Trophoblast cell (in vitro differentiated cells and primary cell): Measurements from ENCODE around the gene FNDC1.
"Not testable (repeated sequence)": the region's sequence is repeated elsewhere in the genome, so short reads cannot be mapped to it uniquely, and the experiment has no call there.

Source experiments
- DNase-seq, 2 donors: peaks; one replicate each; pipeline ENCODE4 v3.0.0-alpha.2; 2016
- H2AFZ ChIP-seq: 2 replicates; pipeline ENCODE4 v1.6.1; 2013; ENCODE audit warnings: low read length, moderate library complexity, mild to moderate bottlenecking; ENCODE audit not compliant: insufficient read depth, poor library complexity
- H2AK5ac ChIP-seq: 2 replicates; pipeline ENCODE4 v1.6.1; 2013; ENCODE audit warnings: mild to moderate bottlenecking, low read length
- H2BK120ac ChIP-seq: 2 replicates; pipeline ENCODE4 v1.6.1; 2013; ENCODE audit warnings: low read length, mild to moderate bottlenecking, moderate library complexity; ENCODE audit not compliant: insufficient read depth, poor library complexity
- H2BK12ac ChIP-seq: 2 replicates; pipeline ENCODE4 v1.6.1; 2013; ENCODE audit warnings: mild to moderate bottlenecking, low read length, moderate library complexity
- H2BK5ac ChIP-seq: 2 replicates; pipeline ENCODE4 v1.6.1; 2013; ENCODE audit warnings: low read length, low read depth, moderate library complexity, mild to moderate bottlenecking; ENCODE audit not compliant: poor library complexity
- H3K14ac ChIP-seq: 2 replicates; pipeline ENCODE4 v1.6.1; 2013; ENCODE audit warnings: mild to moderate bottlenecking, low read length
- H3K18ac ChIP-seq: 2 replicates; pipeline ENCODE4 v1.6.1; 2013; ENCODE audit warnings: mild to moderate bottlenecking, low read length
- H3K23ac ChIP-seq: 2 replicates; pipeline ENCODE4 v1.6.1; 2013; ENCODE audit warnings: low read length
- H3K27ac ChIP-seq: 2 replicates; pipeline ENCODE4 v1.5.1; 2013; ENCODE audit warnings: low read depth, mild to moderate bottlenecking, inconsistent platforms, low read length, moderate library complexity
- H3K27me3 ChIP-seq: 2 replicates; pipeline ENCODE4 v1.6.1; 2013; ENCODE audit warnings: inconsistent platforms, mild to moderate bottlenecking, low read length, moderate library complexity; ENCODE audit not compliant: insufficient read depth
- H3K36me3 ChIP-seq, 2 experiments: 1 replicate in 1 of 2; 2 replicates in 1 of 2; pipeline ENCODE4 v1.6.1; 2013; ENCODE audit warnings: low read length in 2 of 2, mild to moderate bottlenecking in 2 of 2, moderate library complexity in 1 of 2; ENCODE audit not compliant: insufficient read depth in 2 of 2, control insufficient read depth in 1 of 2
- H3K4ac ChIP-seq: 2 replicates; pipeline ENCODE4 v1.6.1; 2013; ENCODE audit warnings: low read depth, mild to moderate bottlenecking, low read length, moderate library complexity
- H3K4me1 ChIP-seq, 2 experiments: 1 replicate in 1 of 2; 2 replicates in 1 of 2; pipeline ENCODE4 v1.6.1; 2013; ENCODE audit warnings: low read length in 2 of 2, mild to moderate bottlenecking in 2 of 2, moderate library complexity in 1 of 2; ENCODE audit not compliant: insufficient read depth in 2 of 2, control insufficient read depth in 1 of 2
- H3K4me2 ChIP-seq: 2 replicates; pipeline ENCODE4 v1.6.1; 2013; ENCODE audit warnings: inconsistent platforms, mild to moderate bottlenecking, low read length, moderate library complexity
- H3K4me3 ChIP-seq: 2 replicates; pipeline ENCODE4 v1.5.1; 2013; ENCODE audit warnings: mild to moderate bottlenecking, low read depth, low read length, inconsistent platforms
- H3K79me1 ChIP-seq: one replicate; pipeline ENCODE4 v1.6.1; 2013; ENCODE audit warnings: low read length
- H3K79me2 ChIP-seq: 2 replicates; pipeline ENCODE4 v1.6.1; 2013; ENCODE audit warnings: low read length, mild to moderate bottlenecking; ENCODE audit not compliant: control insufficient read depth, insufficient read depth, poor library complexity
- H3K9ac ChIP-seq: 2 replicates; pipeline ENCODE4 v1.6.1; 2013; ENCODE audit warnings: mild to moderate bottlenecking, low read length
- H3K9me3 ChIP-seq: 2 replicates; pipeline ENCODE4 v1.6.1; 2013; ENCODE audit warnings: low read depth, mild to moderate bottlenecking, control low read depth, inconsistent platforms, low read length; ENCODE audit not compliant: insufficient read depth
- H4K12ac ChIP-seq: 2 replicates; pipeline ENCODE4 v1.6.1; 2013; ENCODE audit warnings: low read depth, mild to moderate bottlenecking, low read length, moderate library complexity
- H4K8ac ChIP-seq: 2 replicates; pipeline ENCODE4 v1.6.1; 2013; ENCODE audit warnings: low read depth, mild to moderate bottlenecking, low read length, moderate library complexity
- H4K91ac ChIP-seq: one replicate; pipeline ENCODE4 v1.6.1; 2013; ENCODE audit warnings: low read depth, mild to moderate bottlenecking, low read length, moderate library complexity
- WGBS: extraction: QIAGEN DNeasy Blood & Tissue Kit; methylation state at CpG from one replicate; pipeline ENCODE4 v1.1.7; 2013; ENCODE audit warnings: missing lambda C conversion rate; ENCODE audit not compliant: insufficient read length, insufficient coverage; ENCODE audit errors: extremely low coverage; 5-methylcytosine and 5-hydroxymethylcytosine counted together

Gene FNDC1

DNA sequence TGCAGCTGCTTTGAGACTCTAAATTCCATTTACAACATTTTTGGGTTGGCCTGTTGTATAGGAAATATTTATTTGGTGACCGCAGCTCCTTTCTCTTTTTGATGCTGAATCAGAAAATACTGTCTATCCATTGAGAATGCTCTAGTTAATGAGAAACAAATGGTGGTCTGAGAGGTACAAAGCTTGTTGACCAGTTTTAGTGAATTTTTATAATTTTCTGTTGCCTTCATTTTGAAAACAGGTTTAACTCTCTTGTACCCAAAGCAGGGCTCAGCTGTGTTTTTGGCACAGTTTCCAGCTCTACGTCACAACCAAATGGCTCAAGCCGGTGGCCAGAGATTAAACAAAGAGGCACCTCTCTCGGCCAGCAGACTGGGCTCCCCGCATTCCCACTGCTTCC, 113.2 kb downstream of the FNDC1 start:
- no peak overlapping the region for H4K91ac ChIP-seq
- no CpG with 5 or more reads among the region's 5 CpGs for WGBS
- no peak overlapping the region for H3K4me3 ChIP-seq
- no peaks in the 10 kb centered on the region for H3K36me3 ChIP-seq
- no peak overlapping the region for H3K27ac ChIP-seq
- H3K9me3 ChIP-seq, result peaks cover 4% of the 10 kb centered on the region
- no peak overlapping the region for H3K4ac ChIP-seq
- no peaks in the 10 kb centered on the region for H3K79me1 ChIP-seq
- no peak overlapping the region for H4K8ac ChIP-seq
- no peak overlapping the region for H2AK5ac ChIP-seq
- H3K27me3 ChIP-seq, result no peaks in the 10 kb centered on the region
- no peak overlapping the region for H2BK12ac ChIP-seq
- H3K18ac ChIP-seq, result no peak overlapping the region
- H3K4me1 ChIP-seq, result peaks cover 0 to 2% of the 10 kb centered on the region in 2 experiments
- no peak overlapping the region for H3K4me2 ChIP-seq
- no peak overlapping the region for H3K23ac ChIP-seq
- no peak overlapping the region for H2BK120ac ChIP-seq
- no peak overlapping the region for H3K9ac ChIP-seq
- DNase-seq, result no peak
- H3K14ac ChIP-seq, result no peak overlapping the region
- no peaks in the 10 kb centered on the region for H3K79me2 ChIP-seq
- no peak overlapping the region for H2BK5ac ChIP-seq
- H4K12ac ChIP-seq, result no peak overlapping the region
- no peak overlapping the region for H2AFZ ChIP-seq

DNA sequence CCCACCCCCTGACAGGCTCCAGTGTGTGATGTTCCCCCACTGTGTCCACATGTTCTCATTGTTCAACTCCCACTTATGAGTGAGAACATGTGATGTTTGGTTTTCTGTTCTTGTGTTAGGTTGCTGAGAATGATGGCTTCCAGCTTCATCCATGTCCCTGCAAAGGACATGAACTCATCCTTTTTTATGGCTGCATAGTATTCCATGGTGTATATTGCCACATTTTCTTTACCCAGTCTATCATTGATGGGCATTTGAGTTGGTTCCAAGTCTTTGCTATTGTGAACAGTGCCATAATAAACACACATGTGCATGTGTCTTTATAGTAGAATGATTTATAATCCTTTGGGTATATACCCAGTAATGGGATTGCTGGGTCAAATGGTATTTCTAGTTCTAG, 115.5 kb downstream of the FNDC1 start:
- not testable (repeated sequence) for H3K4me2 ChIP-seq, H4K8ac ChIP-seq, H3K9me3 ChIP-seq, H3K4me1 ChIP-seq, H3K14ac ChIP-seq, H2BK120ac ChIP-seq, H3K18ac ChIP-seq, H4K12ac ChIP-seq, H3K4ac ChIP-seq, H3K79me1 ChIP-seq, H3K27me3 ChIP-seq, H3K4me3 ChIP-seq, H3K23ac ChIP-seq, H3K36me3 ChIP-seq, H2AFZ ChIP-seq, H3K27ac ChIP-seq, DNase-seq, H2BK12ac ChIP-seq, H2AK5ac ChIP-seq, H3K9ac ChIP-seq, H2BK5ac ChIP-seq, H4K91ac ChIP-seq, H3K79me2 ChIP-seq

DNA sequence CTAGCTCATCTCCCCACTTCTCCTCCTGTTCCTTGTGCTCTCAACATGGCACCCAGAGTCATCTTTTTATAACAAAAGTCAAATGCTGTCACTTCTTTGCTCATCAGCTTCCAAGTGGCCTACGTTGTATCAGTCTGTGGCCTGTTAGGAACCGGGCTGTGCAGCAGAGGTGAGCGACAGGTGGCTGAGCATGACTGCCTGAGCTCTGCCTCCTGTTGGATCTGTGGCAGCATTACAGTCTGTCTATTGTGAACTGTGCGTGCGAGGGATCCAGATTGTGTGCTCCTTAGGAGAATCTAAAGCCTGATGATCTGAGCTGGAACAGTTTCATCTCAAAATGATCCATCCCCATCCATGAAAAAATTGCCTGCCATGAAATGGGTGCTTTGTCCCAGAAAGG, 129.6 kb downstream of the FNDC1 start:
- no peaks in the 10 kb centered on the region for H3K36me3 ChIP-seq
- H4K12ac ChIP-seq, result no peak overlapping the region
- no peak overlapping the region for H3K4ac ChIP-seq
- H3K4me1 ChIP-seq, result no peaks in the 10 kb centered on the region
- H3K9me3 ChIP-seq, result peaks cover 2% of the 10 kb centered on the region
- H4K91ac ChIP-seq, result no peak overlapping the region
- WGBS, result no CpG with 5 or more reads among the region's 5 CpGs
- no peak overlapping the region for H2AFZ ChIP-seq
- no peak overlapping the region for H3K18ac ChIP-seq
- no peaks in the 10 kb centered on the region for H3K27me3 ChIP-seq
- no peak overlapping the region for H3K9ac ChIP-seq
- no peak overlapping the region for H2AK5ac ChIP-seq
- H3K79me1 ChIP-seq, result no peaks in the 10 kb centered on the region
- no peak overlapping the region for H3K23ac ChIP-seq
- no peak overlapping the region for H3K14ac ChIP-seq
- no peak overlapping the region for H4K8ac ChIP-seq
- no peak overlapping the region for H2BK120ac ChIP-seq
- H3K79me2 ChIP-seq, result no peaks in the 10 kb centered on the region
- H3K4me3 ChIP-seq, result no peak overlapping the region
- no peak overlapping the region for H2BK12ac ChIP-seq
- no peak overlapping the region for H3K27ac ChIP-seq
- no peak overlapping the region for H2BK5ac ChIP-seq
- no peak for DNase-seq
- no peak overlapping the region for H3K4me2 ChIP-seq

DNA sequence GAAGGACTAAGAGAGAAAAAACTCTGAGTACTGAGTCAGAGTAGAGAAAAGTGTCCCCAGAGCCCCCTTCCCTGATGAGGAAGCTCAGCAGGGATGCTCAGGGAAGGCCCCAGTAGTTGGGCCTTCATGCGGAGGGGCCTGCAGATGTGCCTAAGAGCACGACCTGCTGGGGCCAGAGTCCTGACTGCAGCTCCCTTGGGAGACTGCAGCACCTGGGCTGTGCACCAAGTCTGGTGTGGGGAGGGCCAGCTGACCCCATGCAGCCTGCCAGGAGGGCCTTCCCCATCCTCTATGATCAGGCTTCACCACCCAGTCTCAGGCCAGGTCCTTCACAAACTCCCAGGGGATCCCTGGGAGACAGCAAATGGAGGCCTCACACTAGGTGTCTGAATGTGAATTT, 130.4 kb downstream of the FNDC1 start:
- H3K23ac ChIP-seq, result no peak overlapping the region
- no peaks in the 10 kb centered on the region for H3K27me3 ChIP-seq
- no peak overlapping the region for H3K9ac ChIP-seq
- no peak overlapping the region for H3K4ac ChIP-seq
- no peak overlapping the region for H4K91ac ChIP-seq
- H2AK5ac ChIP-seq, result no peak overlapping the region
- H3K27ac ChIP-seq, result no peak overlapping the region
- H3K18ac ChIP-seq, result no peak overlapping the region
- H4K12ac ChIP-seq, result no peak overlapping the region
- H3K14ac ChIP-seq, result no peak overlapping the region
- no peak overlapping the region for H2BK5ac ChIP-seq
- no peaks in the 10 kb centered on the region for H3K79me2 ChIP-seq
- no peaks in the 10 kb centered on the region for H3K79me1 ChIP-seq
- no peak overlapping the region for H3K4me3 ChIP-seq
- no CpG with 5 or more reads among the region's 2 CpGs for WGBS
- no peak overlapping the region for H4K8ac ChIP-seq
- H3K36me3 ChIP-seq, result no peaks in the 10 kb centered on the region
- H3K4me2 ChIP-seq, result no peak overlapping the region
- no peak overlapping the region for H2BK120ac ChIP-seq
- no peak overlapping the region for H2AFZ ChIP-seq
- H3K4me1 ChIP-seq, result no peaks in the 10 kb centered on the region
- no peak overlapping the region for H2BK12ac ChIP-seq
- DNase-seq, result no peak
- H3K9me3 ChIP-seq, result peaks cover 2% of the 10 kb centered on the region
